NCI-H526 (cell line): ENCODE measurements around the gene MTA1.

Source experiments
- DNase-seq, 2 experiments: peaks; one replicate each; lab custom pipeline; 2025; lab: John Stamatoyannopoulos, UW

Gene MTA1

GRCh38 chr14:105476831-105477659, 57.4 kb downstream of the MTA1 start:
- no peak for DNase-seq

GRCh38 chr14:105477660-105478397, 58.2 kb downstream of the MTA1 start:
- peak in 1 of 2 experiments; percentile 56 for DNase-seq

- peak in 1 of 2 experiments; percentile 64 for DNase-seq
Measured at GRCh38 chr14:105478398-105479251, 59.0 kb downstream of the MTA1 start.

- DNase-seq = peak; percentile 42 to 72
Measured at GRCh38 chr14:105479431-105480158, 60.0 kb downstream of the MTA1 start.

- no peak for DNase-seq
Measured at GRCh38 chr14:105480199-105480746, 60.6 kb downstream of the MTA1 start.

GRCh38 chr14:105480807-105481801, 61.5 kb downstream of the MTA1 start:
- DNase-seq = peak; percentile 73 to 86

- peak; percentile 85 to 89 for DNase-seq
Measured at GRCh38 chr14:105481886-105482457, 62.3 kb downstream of the MTA1 start.

GRCh38 chr14:105482486-105483110, 63.0 kb downstream of the MTA1 start:
- no peak for DNase-seq

GRCh38 chr14:105483300-105484068, 63.9 kb downstream of the MTA1 start:
- peak in 1 of 2 experiments; percentile 39 for DNase-seq

GRCh38 chr14:105484069-105484996, 64.7 kb downstream of the MTA1 start:
- no peak for DNase-seq

- no peak for DNase-seq
Measured at GRCh38 chr14:105484997-105485393, 65.4 kb downstream of the MTA1 start.

- peak; percentile 65 to 89 for DNase-seq
Measured at GRCh38 chr14:105485739-105486162, 66.1 kb downstream of the MTA1 start.

- DNase-seq = peak in 1 of 2 experiments; percentile 75
Measured at GRCh38 chr14:105486163-105486973, 66.7 kb downstream of the MTA1 start, which contains the start of gene CRIP1. TSS of gene CRIP1 (plus strand) at chr14:105486886. CDS start at chr14:105487260, 374 bp downstream.

GRCh38 chr14:105486974-105487448, 67.4 kb downstream of the MTA1 start:
- DNase-seq = peak in 1 of 2 experiments; percentile 75

- DNase-seq = no peak
Measured at GRCh38 chr14:105487449-105487985, 67.9 kb downstream of the MTA1 start.
